HG03175 (cell line): Measurements from ENCODE around the gene RMND5A.
"Not testable (repeated sequence)": the region's sequence is repeated elsewhere in the genome, so short reads cannot be mapped to it uniquely, and the experiment has no call there.

Experiments
- ATAC-seq: cut with Tn5 transposase; IDR thresholded peaks from one replicate; pipeline ENCODE4 v1.9.1; 2021; ENCODE audit warnings: mild to moderate bottlenecking, moderate library complexity; ENCODE audit not compliant: unreplicated experiment

Gene RMND5A

DNA sequence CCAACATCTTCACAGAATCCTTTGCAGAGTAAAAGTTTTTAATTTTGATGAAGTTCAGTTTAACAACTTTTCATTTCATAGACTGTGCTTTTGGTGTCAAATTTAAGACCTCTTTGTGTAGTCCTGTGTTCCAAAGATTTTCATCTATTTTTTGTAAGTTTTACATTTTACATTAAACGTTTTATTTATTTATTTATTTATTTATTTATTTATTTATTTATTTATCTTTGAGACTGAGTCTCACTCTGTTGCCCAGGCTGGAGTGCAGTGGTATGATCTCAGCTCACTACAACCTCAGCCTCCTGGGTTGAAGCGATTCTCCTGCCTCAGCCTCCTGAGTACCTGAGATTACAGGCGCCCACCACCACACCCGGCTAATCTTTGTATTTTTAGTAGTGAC lies 12.0 kb upstream of the RMND5A start:
- ATAC-seq = not testable (repeated sequence)

DNA sequence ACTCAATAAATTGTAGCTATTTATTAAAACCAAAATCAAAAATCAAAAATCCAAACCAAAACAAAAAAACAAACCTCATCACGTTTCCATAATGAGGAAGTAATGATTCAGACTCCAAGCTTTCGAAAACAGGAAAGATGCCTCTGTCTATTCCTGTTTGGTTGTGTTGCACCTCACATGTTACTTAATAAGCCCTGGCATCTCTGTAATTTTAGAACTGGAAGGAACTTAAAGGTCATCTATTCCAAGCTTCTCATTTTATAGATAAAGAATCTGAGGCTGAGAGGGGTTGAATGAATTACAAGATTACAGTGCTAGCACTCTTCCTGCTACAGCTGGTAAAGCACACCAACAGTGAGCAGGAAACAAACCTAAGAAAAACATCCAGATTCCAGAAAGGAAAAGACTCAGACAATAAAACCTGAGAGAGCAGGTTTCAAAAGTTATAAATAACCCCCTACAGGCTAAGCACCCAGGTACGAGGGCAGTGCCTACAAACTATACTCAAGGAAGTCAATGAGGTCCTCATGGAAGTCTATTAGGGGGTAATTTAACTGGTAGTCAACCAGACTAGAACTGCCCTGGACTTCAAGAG lies 5.4 kb upstream of the RMND5A start:
- not testable (repeated sequence) for ATAC-seq

DNA sequence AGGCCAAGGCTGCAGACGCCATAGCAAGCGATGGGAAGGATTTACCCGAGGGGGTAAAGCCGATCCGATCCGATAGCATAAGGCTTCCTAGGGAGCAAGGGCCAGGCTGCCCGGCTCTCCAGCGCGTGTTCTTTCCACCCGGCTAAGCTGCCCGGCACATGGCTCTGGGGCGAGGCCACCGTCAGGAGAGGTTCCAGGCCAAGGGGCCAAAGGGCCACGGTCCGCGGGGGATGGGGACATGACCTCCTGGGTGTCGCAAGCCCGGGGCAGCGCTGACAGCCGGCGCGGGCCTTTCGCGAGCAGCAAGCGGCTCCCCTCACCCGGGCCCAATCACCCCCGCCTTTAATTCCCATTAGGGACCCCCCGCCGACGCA lies 841 bp upstream of the RMND5A start:
- ATAC-seq = peak; percentile 26

DNA sequence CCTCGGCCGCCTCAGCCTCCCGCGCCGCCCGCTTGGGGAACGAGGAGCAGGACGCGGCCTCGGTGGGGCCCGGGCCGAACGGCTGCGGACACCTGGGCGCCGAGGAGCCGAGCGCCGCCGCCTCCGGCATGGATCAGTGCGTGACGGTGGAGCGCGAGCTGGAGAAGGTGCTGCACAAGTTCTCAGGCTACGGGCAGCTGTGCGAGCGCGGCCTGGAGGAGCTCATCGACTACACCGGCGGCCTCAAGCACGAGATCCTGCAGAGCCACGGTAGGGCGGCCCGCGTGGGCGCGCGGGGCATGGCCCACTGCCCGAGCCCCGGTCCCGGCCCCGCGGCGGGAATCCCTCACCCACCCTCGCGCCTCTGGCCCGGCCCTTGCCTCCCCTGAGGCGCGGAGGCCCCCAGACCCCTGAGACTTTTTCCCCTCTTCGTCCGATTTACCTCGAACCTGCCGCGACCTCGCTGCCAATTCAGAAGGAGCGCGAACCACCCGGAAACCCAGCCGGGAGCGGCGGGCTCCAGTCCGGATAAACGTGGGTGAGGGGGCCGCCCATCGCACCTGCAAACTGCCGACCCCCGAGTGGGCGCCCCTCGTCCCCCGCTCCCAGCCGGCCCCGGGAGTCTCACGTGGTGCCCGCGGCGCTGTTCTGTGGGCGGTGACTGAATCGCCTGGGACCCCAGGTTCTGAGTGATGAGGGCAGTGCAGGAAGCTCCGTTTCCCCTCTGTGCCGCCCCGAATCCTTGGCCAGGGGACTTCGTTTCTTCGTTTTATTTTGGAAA lies 639 bp downstream of the RMND5A start:
- peak; percentile 28 for ATAC-seq

DNA sequence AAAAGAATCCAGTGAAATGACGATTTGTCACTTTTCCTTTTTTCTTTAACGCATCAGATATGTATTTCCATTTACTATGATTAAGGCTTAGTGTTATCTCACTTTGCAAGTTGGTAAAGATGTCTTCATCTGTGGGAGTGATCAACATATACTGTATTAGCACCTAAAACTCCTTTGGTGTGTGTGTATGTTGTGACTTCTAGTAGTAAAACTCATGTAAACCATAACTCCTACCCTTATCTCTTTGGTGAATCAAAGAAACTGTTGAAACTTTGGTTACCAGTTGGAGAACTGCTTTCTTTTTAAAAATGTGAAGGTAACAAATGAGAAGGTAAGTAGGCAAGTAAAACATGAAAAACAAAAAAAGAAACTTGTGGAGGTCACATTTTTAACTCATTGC lies 5.6 kb downstream of the RMND5A start:
- not testable (repeated sequence) for ATAC-seq

DNA sequence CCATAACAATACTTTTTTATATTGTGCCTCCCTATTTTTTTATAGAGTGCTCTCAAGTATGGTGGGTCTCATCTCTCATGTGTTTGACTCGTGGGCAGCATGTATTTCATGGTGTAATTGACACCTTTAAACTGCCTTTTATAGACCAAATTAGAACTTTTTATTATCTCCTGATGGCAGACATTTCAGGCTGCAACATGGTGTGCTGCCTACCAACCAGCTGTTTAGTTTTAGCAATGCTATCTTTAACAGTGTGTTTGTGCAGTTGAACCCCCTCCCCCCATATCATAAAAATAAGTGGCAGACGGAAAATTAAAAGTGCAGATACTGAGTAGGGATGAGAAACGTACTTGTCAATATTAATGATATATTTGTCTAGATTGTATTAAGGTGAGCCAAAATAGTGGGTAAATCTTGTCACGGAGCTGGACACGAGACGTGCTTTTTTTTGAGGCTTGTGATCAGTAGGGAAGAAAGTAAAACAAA lies 12.0 kb downstream of the RMND5A start:
- not testable (repeated sequence) for ATAC-seq

DNA sequence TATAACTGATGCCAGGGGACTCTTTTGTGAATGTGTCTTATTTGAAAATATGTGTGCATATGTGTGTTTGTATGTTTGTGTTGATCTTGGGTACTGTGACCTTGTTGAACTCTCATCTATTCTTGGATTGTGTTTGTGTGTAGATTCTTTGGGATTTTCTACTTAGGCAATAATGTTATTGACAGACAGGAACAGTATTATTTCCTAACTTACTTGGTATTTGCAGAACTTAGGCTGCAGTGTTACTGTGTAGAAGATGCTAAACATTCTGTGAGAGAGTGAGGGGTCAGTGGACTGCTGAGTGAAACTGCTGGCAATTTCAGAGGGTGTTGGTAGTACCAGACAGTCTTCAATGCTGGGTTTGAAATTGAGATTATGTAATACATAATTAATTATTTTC lies 12.7 kb downstream of the RMND5A start:
- ATAC-seq = not testable (repeated sequence)

DNA sequence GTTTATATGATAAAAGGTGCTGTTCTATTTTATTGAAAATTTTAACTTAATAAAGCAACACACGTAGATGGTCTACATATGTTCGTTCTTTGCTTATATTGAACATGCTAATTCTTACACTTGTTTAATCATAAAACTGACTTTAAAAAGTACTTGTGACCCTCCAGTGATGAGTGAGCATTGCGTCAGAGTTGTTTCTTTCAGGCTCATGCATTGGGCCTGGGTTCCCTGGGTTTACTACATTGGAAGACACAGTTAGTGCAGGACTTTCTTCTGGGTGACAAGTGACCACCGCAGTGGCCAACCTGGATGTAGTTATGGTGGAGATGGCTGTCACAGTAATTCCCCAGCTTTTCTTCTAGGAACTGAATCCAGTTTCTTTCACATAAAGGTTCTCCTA lies 13.4 kb downstream of the RMND5A start:
- not testable (repeated sequence) for ATAC-seq

DNA sequence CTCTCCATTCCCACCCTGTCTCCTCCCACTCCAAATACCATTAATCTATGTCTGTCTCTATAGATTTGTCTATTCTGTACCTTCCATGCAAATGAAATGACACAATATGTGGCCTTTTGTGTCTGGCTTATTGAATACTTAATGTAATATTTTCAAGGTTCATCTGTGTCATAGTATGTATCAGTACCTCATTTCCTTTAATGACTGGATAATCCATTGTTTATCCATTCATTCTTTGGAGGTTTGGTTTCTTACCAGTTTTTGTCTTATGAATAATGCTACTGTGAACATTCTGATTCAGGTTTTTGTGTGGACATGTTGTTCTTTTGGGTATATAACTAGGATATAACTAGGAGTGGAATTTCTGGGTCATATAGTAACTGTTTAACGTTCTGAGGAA lies 14.8 kb downstream of the RMND5A start:
- ATAC-seq = not testable (repeated sequence)

DNA sequence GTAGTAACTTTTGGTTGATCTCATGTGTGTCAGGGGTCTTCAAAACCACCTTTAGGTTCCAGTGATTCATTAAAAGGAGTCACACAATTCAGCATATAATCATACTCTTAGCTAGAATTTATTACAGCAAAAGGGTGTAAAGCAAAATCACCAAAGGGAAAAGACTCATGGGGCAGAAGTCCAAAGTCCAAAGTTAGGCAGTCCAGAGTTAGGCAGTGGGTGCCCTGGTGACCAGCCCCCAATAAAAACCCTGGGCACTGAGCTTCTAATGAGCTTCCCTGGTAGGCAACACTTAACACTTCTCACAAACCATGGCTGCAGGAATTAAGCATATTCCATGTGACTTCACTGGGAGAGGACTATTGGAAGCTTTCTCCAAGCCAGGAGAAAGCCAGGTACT lies 19.4 kb downstream of the RMND5A start:
- not testable (repeated sequence) for ATAC-seq

DNA sequence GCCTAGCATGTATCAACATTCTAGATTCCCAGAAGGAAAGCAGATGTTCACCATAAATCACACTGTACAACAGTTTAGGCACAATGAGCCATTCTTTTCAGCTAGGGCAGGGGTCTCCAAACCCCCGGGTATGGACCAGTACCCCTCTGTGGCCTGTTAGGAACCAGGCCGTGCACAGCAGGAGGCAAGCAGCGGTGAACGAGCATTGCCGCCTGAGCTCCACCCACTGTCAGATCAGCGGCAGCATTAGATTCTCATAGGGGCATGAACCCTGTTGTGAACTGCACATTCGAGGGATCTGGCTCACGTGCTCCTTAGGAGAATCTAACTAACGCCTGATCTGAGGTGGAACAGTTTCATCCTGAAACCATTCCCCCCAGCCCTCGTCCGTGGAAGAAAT lies 19.8 kb downstream of the RMND5A start:
- ATAC-seq = not testable (repeated sequence)

DNA sequence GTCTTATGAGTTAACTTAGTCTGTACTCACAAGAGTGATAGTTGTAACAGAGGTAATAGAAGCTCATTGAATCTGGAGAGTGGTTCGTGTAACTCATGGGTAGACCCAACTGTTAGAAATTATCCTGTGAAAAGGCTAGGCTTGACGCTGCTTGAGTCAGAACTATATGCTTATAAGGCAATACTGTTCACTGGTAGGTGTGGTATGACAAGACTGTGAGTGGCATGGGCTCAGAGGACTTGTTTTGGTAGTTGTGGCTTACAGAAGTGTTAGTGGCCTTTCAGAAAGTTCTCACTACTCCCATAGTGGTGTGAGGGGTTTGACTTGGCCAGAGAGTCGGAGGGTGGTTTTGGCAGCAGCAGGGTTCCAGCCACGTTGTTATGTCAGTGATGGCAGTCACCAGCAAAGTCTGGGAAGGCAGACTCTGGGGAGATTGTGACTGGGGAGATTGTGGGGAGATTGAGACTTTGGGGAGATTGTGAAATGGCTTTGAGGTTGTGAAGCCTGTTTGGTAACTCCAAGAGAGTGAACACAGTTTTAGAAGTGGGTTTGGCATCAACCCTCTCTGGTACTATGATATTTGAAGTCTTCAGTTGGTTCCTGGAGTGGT lies 21.9 kb downstream of the RMND5A start:
- not testable (repeated sequence) for ATAC-seq

DNA sequence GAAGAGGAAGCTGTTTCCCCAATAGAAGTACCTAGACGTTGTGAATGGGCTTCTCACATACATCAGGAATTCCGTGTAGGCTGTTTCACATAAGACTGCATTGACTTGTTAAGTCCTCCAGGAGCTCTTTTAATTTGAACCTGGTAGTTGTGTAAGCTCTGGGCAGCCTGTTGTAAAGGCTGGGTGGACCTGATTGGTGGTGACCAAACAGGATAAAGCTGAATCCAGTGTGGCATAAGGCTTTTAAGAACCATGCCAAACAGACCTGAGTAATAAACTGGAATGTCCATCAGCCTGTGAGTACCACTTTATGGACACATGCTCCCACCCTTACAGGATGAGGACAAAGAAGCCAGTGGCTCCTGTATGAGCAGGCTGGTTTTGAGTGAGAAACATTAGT lies 24.1 kb downstream of the RMND5A start:
- no peak for ATAC-seq

DNA sequence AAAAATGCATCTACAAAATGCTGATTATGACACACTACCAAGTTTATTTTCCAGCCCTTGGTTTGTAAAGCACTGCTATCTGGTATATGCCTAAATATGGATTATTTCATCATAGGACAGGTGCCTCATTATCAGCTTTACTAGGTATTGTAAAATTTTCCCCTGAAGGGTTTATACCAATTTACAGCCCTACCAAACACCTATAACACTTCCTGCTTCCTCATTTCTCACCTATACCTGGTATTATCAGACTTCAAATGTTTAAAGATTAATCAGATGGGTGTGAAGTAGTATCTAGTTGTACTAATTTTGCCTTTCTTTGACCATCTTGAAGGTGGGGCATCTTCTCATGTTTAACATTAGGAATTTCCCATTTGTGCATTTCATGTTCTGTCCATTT lies 26.8 kb downstream of the RMND5A start:
- no peak for ATAC-seq

DNA sequence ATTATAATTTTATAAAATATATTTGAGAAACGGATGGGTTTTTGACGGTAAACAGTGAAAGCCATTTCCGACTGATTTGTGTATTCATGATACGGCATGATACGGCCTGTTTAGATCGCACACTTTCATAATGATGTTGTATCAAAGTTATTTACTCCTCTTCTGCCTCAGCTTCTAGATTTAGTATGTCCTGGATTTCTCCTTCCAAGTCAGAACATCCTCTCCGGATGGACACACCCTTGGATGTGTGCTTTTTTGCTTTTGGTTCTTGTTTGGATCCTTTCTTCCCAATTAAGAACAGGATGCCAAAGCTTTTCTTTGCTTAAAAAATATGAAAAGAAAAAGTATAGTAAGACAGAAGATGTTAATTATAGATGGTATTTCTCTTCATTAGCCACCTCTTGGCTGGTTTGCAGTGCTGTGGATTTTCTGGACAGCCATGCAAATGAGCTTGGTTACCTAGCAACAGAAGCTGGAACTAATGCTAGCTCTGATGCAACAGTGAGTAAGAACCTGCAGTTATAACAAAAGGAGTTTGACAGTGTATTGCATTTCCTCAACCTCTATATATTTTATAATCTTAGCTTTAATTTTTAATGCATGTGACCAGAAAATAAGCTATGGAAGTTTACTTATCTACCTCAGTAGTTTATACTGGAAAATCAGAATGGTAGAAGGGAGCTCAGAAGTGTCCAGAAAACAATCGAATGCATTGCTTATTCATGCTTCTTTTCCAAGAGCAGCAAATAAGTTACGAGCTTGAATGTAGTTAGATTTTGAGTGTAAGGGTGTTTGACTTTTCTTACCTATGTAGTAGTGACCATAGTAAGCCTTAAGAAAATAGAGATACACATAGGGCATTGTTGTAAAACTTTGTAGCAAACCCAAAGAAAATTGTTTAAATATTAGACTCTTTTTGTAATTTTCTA lies 27.9 kb downstream of the RMND5A start:
- ATAC-seq = peak; percentile 77

DNA sequence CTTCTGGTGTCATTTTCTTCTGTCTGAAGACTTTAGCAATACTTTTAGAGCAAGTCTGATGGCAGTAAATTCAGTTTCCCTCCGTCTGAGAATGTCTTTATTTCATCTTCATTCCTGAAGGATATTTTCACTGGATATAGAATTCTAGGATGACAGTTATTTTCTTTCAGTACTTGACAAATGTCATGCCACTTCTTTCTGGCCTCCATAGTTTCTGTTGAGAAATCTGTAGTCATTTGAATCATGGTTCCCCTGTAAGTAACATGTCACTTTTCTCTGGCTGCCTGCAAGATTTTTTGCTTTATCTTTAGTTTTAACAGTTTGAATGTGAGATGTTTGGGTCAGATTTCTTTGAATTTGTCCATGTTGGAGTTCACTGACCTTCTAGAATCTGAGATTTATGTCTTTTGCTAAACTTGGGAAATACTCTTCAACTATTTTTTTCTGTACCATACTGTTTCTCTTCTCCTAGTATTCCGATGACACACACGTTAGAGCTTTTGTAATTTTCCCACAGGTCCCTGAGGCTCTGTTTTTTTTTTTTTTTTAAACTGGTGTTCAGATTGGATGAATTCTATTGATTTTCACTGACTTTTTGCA lies 30.2 kb downstream of the RMND5A start:
- no peak for ATAC-seq

DNA sequence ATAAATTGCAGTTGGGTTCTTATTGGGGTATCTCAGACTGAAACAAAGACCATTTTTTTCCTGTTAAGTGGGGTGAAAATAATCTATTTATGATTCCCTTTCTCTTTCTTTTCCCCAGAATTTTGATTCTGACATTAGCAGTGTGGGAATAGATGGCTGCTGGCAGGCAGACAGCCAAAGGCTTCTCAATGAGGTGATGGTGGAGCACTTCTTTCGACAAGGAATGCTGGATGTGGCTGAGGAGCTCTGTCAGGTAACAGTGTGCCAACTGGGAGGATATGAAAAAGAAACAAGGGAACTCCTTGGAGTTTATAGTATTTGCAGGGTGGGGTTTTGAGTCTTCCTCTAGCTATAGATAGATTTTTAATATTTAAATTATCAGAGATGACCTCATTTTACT lies 31.7 kb downstream of the RMND5A start:
- ATAC-seq = no peak

DNA sequence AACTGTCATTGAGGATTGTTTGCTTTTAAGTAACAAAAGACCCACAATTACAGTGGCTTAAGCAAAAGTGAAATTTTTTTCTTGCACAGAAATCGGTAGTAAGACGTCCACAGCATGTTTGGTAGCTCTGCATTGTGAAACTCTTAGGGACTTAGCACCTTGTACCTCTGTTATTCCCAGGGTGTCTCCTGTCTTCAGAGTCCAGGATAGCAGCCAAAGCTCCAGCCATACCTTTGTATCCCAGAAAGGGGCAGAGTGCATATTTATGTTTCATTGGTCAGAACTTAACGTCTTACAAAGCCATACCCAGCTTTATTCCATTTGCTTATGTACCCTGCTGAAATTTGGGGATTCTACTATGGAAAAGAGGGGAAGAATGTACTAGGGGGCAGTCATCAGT lies 32.8 kb downstream of the RMND5A start:
- no peak for ATAC-seq

DNA sequence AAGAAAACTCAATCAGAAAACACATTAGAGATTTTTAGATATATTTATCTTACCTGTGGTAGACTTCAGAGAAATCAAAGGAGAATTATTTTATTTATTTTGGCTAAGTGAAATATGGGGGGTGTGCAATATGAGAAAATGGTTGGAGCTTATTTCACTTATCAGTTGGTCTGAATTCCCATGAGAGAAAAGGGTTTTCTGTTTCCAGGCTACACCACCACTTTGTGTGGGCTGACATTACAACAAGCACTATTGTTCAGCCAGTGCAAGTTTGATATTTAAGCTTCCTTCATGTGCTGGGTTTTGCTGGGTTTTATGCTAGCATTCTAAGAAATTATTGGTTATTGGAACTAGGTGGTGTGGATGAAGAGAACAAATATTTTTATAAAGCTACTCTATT lies 33.5 kb downstream of the RMND5A start:
- no peak for ATAC-seq

DNA sequence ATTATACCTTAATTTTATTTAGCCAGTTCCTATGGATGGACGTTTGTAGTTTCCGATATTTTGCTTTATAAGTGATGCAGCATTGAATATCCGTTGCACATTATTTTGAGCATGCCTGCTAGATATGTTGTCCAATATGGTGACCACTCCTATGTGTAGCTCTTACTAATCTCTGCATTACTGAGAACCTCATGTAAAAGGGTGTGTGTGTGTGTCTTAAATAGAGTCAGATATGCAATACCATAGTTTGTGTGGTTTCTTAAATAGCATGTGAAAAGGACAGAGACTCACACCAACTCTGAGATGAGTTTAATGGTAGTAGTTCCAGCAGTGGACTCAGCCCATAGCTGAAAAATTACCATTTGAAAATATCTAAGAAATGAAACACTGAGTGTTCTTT lies 38.3 kb downstream of the RMND5A start:
- ATAC-seq = no peak

DNA sequence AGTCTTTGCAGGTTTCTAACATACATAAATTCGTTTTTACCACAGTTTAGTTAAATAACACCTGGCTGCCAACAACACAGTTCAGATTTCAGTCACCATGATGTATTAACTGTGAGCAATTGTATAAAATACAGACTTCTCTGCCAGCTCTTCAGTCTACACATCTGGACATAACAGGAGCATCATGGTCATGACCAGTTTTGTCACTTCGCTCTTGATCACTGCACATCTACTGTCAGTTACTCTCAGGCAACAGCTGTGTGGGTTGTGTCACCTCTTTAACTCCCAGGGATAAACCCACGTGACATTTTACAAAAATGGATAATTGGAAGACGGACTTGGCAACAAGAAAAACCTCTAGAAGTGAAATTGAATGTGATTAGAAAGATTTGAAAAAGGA lies 40.3 kb downstream of the RMND5A start:
- no peak for ATAC-seq
